H9 (cell line): ENCODE measurements around the gene BSN. TPM values are rescaled to one million over a fixed set of nuclear protein-coding genes. Genes with fewer than 3 reads are reported as not detected.

ENCODE experiments used
- DNase-seq: peaks from one replicate; pipeline ENCODE4 v3.0.0-alpha.2; 2017
- H2AFZ ChIP-seq: one replicate; pipeline ENCODE4 v1.6.1; 2013; ENCODE audit warnings: mild to moderate bottlenecking, low read length, control low read depth, moderate library complexity
- H2AK5ac ChIP-seq: 2 replicates; pipeline ENCODE4 v1.6.1; 2013; ENCODE audit warnings: low read length, control low read depth, mixed read lengths; ENCODE audit not compliant: insufficient read length
- H2BK120ac ChIP-seq: one replicate; pipeline ENCODE4 v1.6.1; 2013; ENCODE audit warnings: low read depth, mild to moderate bottlenecking, low read length, control low read depth, inconsistent platforms; ENCODE audit not compliant: poor library complexity, severe bottlenecking
- H2BK12ac ChIP-seq: 2 replicates; pipeline ENCODE4 v1.6.1; 2013; ENCODE audit warnings: low read length, control low read depth, mixed read lengths, low read depth; ENCODE audit not compliant: insufficient read length
- H2BK15ac ChIP-seq: 2 replicates; pipeline ENCODE4 v1.6.1; 2013; ENCODE audit warnings: low read depth, low read length, control low read depth
- H2BK20ac ChIP-seq: one replicate; pipeline ENCODE4 v1.6.1; 2013; ENCODE audit warnings: low read depth, mild to moderate bottlenecking, low read length, control low read depth, inconsistent platforms; ENCODE audit not compliant: poor library complexity, severe bottlenecking
- H2BK5ac ChIP-seq: 2 replicates; pipeline ENCODE4 v1.6.1; 2013; ENCODE audit warnings: low read length, control low read depth, mixed read lengths; ENCODE audit not compliant: insufficient read length
- H3K14ac ChIP-seq: 2 replicates; pipeline ENCODE4 v1.6.1; 2013; ENCODE audit warnings: low read length, control low read depth; ENCODE audit not compliant: insufficient read depth
- H3K18ac ChIP-seq: 2 replicates; pipeline ENCODE4 v1.6.1; 2013; ENCODE audit warnings: low read depth, mild to moderate bottlenecking, mixed read lengths, low read length, control low read depth; ENCODE audit not compliant: insufficient read length
- H3K23ac ChIP-seq: 2 replicates; pipeline ENCODE4 v1.6.1; 2013; ENCODE audit warnings: low read length, control low read depth, mixed read lengths, low read depth; ENCODE audit not compliant: insufficient read length
- H3K23me2 ChIP-seq: 2 replicates; pipeline ENCODE4 v1.6.1; 2013; ENCODE audit warnings: low read depth, mild to moderate bottlenecking, mixed read lengths, low read length, control low read depth; ENCODE audit not compliant: insufficient read length, poor library complexity, severe bottlenecking
- H3K27ac ChIP-seq: 2 replicates; pipeline ENCODE4 v1.5.1; 2013; ENCODE audit warnings: low read length, control low read depth, mixed read lengths, low read depth; ENCODE audit not compliant: insufficient read length
- H3K27me3 ChIP-seq: 2 replicates; pipeline ENCODE4 v1.6.1; 2013; ENCODE audit warnings: low read length, control low read depth, inconsistent platforms; ENCODE audit not compliant: insufficient read depth
- H3K4ac ChIP-seq: 2 replicates; pipeline ENCODE4 v1.6.1; 2013; ENCODE audit warnings: low read depth, mild to moderate bottlenecking, control low read depth, inconsistent platforms, low read length, moderate library complexity
- H3K4me1 ChIP-seq: 2 replicates; pipeline ENCODE4 v1.6.1; 2013; ENCODE audit warnings: low read length, control low read depth, inconsistent platforms; ENCODE audit not compliant: insufficient read depth
- H3K4me2 ChIP-seq: 2 replicates; pipeline ENCODE4 v1.6.1; 2013; ENCODE audit warnings: low read length, control low read depth, mixed read lengths; ENCODE audit not compliant: insufficient read length, insufficient read depth
- H3K56ac ChIP-seq: 2 replicates; pipeline ENCODE4 v1.6.1; 2013; ENCODE audit warnings: low read depth, mild to moderate bottlenecking, mixed read lengths, low read length, control low read depth; ENCODE audit not compliant: insufficient read length
- H3K79me1 ChIP-seq: 2 replicates; pipeline ENCODE4 v1.6.1; 2013; ENCODE audit warnings: low read depth, mild to moderate bottlenecking, moderate library complexity, low read length, control low read depth, inconsistent platforms; ENCODE audit not compliant: insufficient read depth, poor library complexity, severe bottlenecking
- H3K79me2 ChIP-seq: 2 replicates; pipeline ENCODE4 v1.6.1; 2013; ENCODE audit warnings: low read length, control low read depth, inconsistent platforms; ENCODE audit not compliant: insufficient read depth
- H3K9ac ChIP-seq: 2 replicates; pipeline ENCODE4 v1.6.1; 2013; ENCODE audit warnings: low read length, control low read depth, mixed read lengths; ENCODE audit not compliant: insufficient read length; ENCODE audit errors: extremely low read depth
- H3K9me3 ChIP-seq: one replicate; pipeline ENCODE4 v1.6.1; 2013; ENCODE audit warnings: low read depth, low read length, inconsistent platforms; ENCODE audit not compliant: control insufficient read depth
- H3T11ph ChIP-seq: one replicate; pipeline ENCODE4 v1.6.1; 2013; ENCODE audit warnings: mild to moderate bottlenecking, low read length, control low read depth, inconsistent platforms
- H4K20me1 ChIP-seq: one replicate; pipeline ENCODE4 v1.6.1; 2013; ENCODE audit not compliant: control insufficient read depth, insufficient read length, insufficient read depth
- H4K5ac ChIP-seq: 2 replicates; pipeline ENCODE4 v1.6.1; 2013; ENCODE audit warnings: low read depth, mild to moderate bottlenecking, mixed read lengths, low read length, control low read depth; ENCODE audit not compliant: insufficient read length
- H4K8ac ChIP-seq: replicated peaks from 2 replicates; pipeline ENCODE4 v1.6.1; 2013; ENCODE audit warnings: low read length, control low read depth, mixed read lengths, low read depth; ENCODE audit not compliant: insufficient read length
- H4K91ac ChIP-seq: 2 replicates; pipeline ENCODE4 v1.6.1; 2013; ENCODE audit warnings: low read depth, mild to moderate bottlenecking, moderate library complexity, mixed read lengths, low read length, control low read depth; ENCODE audit not compliant: insufficient read length
- H3K27ac Mint-ChIP-seq, 3 experiments: 2 replicates in 2 of 3; 3 replicates in 1 of 3; pipeline ENCODE4 v1.8.0; 2020 to 2021; ENCODE audit warnings: mixed read lengths in 3 of 3, mild to moderate bottlenecking in 1 of 3, moderate library complexity in 1 of 3
- H3K27me3 Mint-ChIP-seq: 2 replicates; pipeline ENCODE4 v1.8.0; 2021; ENCODE audit warnings: low read depth, mild to moderate bottlenecking, moderate library complexity, mixed read lengths
- H3K36me3 Mint-ChIP-seq, 3 experiments: 2 replicates in 2 of 3; 3 replicates in 1 of 3; pipeline ENCODE4 v1.8.0; 2020 to 2021; ENCODE audit warnings: low read depth in 3 of 3, mixed read lengths in 3 of 3; ENCODE audit not compliant: insufficient read depth in 1 of 3
- H3K4me1 Mint-ChIP-seq, 2 experiments: 2 replicates each; pipeline ENCODE4 v1.8.0; 2020; ENCODE audit warnings: mixed read lengths in 2 of 2
- H3K4me3 Mint-ChIP-seq, 2 experiments: 2 replicates in 1 of 2; 3 replicates in 1 of 2; pipeline ENCODE4 v1.8.0; 2020 to 2021; ENCODE audit warnings: mild to moderate bottlenecking in 2 of 2, mixed read lengths in 2 of 2, moderate library complexity in 1 of 2
- H3K9me3 Mint-ChIP-seq, 2 experiments: 2 replicates in 1 of 2; 3 replicates in 1 of 2; pipeline ENCODE4 v1.8.0; 2020; ENCODE audit warnings: mild to moderate bottlenecking in 2 of 2, mixed read lengths in 2 of 2, moderate library complexity in 1 of 2
- CTCF ChIP-seq: fragments of 200-600 bp; sonication (generic); conservative IDR thresholded peaks from 3 replicates; pipeline ENCODE4 v1.8.0; 2021; ENCODE audit warnings: antibody characterized with exemption, mild to moderate bottlenecking
- WGBS: extraction: QIAGEN DNeasy Blood & Tissue Kit; methylation state at CpG from one replicate; pipeline ENCODE4 v1.1.7; 2013; ENCODE audit warnings: missing lambda C conversion rate, low lambda C conversion rate, mixed read lengths; ENCODE audit not compliant: insufficient read length; ENCODE audit errors: extremely low coverage; 5-methylcytosine and 5-hydroxymethylcytosine counted together
- total RNA-seq: library from RNA; stranded (reverse); gene quantifications from 2 replicates; pipeline ENCODE4 v1.2.1, GENCODE V29; 2021

The BSN gene
- total RNA-seq, 1 experiment from 2014 or later: 2.4 TPM

GRCh38 chr3:49619649-49620048 lies 65.4 kb downstream of the BSN start:
- Histone ChIP-seq H3K9ac (no peak overlapping the region), H3T11ph (no peak overlapping the region), H2AK5ac (no peak overlapping the region), H3K4ac (no peak overlapping the region), H3K23ac (no peak overlapping the region), H2BK20ac (no peak overlapping the region), H2BK12ac (no peak overlapping the region), H4K91ac (no peak overlapping the region), H4K5ac (no peak overlapping the region), H3K4me2 (no peak overlapping the region), H3K56ac (no peak overlapping the region), H2BK120ac (no peak overlapping the region), H3K18ac (no peak overlapping the region), H3K27me3 (no peaks in the 10 kb centered on the region), H4K20me1 (no peaks in the 10 kb centered on the region), H2BK5ac (no peak overlapping the region), H2BK15ac (no peak overlapping the region), H4K8ac (no peak overlapping the region), H3K79me1 (no peaks in the 10 kb centered on the region), H3K14ac (no peak overlapping the region), H3K9me3 (no peaks in the 10 kb centered on the region), H3K4me1 (no peaks in the 10 kb centered on the region; the same call in 1 of the 2 replicates), H2AFZ (no peak overlapping the region), H3K27ac (no peak overlapping the region), H3K79me2 (no peaks in the 10 kb centered on the region), H3K23me2 (no peaks in the 10 kb centered on the region)
- WGBS: no CpG with 5 or more reads among the region's 5 CpGs
- Mint-ChIP-seq H3K4me1 (peaks cover 13 to 16% of the 10 kb centered on the region in 2 experiments), H3K36me3 (no peaks in the 10 kb centered on the region), H3K27ac (no peak overlapping the region), H3K27me3 (no peaks in the 10 kb centered on the region; the same call in 1 of the 2 replicates), H3K9me3 (no peaks in the 10 kb centered on the region), H3K4me3 (no peak overlapping the region)
- no peak for TF ChIP-seq CTCF
- DNase-seq: no peak
